Heart left ventricle (tissue), 16 donors: ENCODE measurements around the gene TMOD4. TPM values are rescaled to one million over a fixed set of nuclear protein-coding genes. Genes with fewer than 3 reads are reported as not detected.

Source experiments
- ATAC-seq, 4 donors: fragments of 200-7000 bp; cut with Tn5 transposase; one replicate each; pipeline ENCODE4 v1.9.1; 2020 to 2022; ENCODE audit warnings: moderate library complexity in 4 of 4, mild to moderate bottlenecking in 3 of 4, moderate number of reproducible peaks in 1 of 4
- DNase-seq, 5 donors: peaks; one replicate each; pipeline ENCODE4 v3.0.0-alpha.2; 2020
- H3K27ac ChIP-seq, 12 donors: fragments of 200-600 bp; sonication (generic) in 4 of 12; one replicate each; pipeline versions ENCODE4 v1.5.0 to v1.8.0; 2016 to 2022; ENCODE audit warnings: mild to moderate bottlenecking in 2 of 12
- H3K27me3 ChIP-seq, 9 donors: fragments of 200-600 bp; sonication (generic) in 2 of 9; one replicate each; pipeline versions ENCODE4 v1.5.1 to v1.8.0; 2016 to 2022; ENCODE audit warnings: mild to moderate bottlenecking in 3 of 9
- H3K36me3 ChIP-seq, 9 donors: fragments of 200-600 bp; sonication (generic) in 2 of 9; one replicate each; pipeline versions ENCODE4 v1.5.0 to v1.8.0; 2018 to 2022; ENCODE audit warnings: mild to moderate bottlenecking in 2 of 9
- H3K4me1 ChIP-seq, 12 donors: fragments of 200-600 bp; sonication (generic) in 4 of 12; one replicate each; pipeline versions ENCODE4 v1.5.0 to v1.8.0; 2016 to 2022; ENCODE audit warnings: mild to moderate bottlenecking in 3 of 12
- H3K4me3 ChIP-seq, 12 donors: fragments of 200-600 bp; sonication (generic) in 4 of 12; one replicate each; pipeline versions ENCODE4 v1.5.0 to v1.8.0; 2017 to 2022; ENCODE audit warnings: mild to moderate bottlenecking in 9 of 12, moderate library complexity in 4 of 12
- H3K9me3 ChIP-seq, 12 donors: fragments of 200-600 bp; sonication (generic) in 4 of 12; one replicate each; pipeline versions ENCODE4 v1.5.0 to v1.8.0; 2016 to 2022; ENCODE audit warnings: mild to moderate bottlenecking in 1 of 12
- CTCF ChIP-seq, 12 donors: fragments of 200-600 bp; sonication (generic) in 4 of 12; IDR thresholded peaks; one replicate each; pipeline versions ENCODE4 v1.5.0 to v1.8.0; 2018 to 2022; ENCODE audit warnings: antibody characterized with exemption in 12 of 12, mild to moderate bottlenecking in 5 of 12
- POLR2A ChIP-seq, 2 donors: fragments of 450-650 bp; IDR thresholded peaks; one replicate each; pipeline ENCODE4 v1.6.1; 2017; ENCODE audit warnings: antibody characterized with exemption in 2 of 2, mild to moderate bottlenecking in 2 of 2, moderate library complexity in 2 of 2
- WGBS, 4 donors: extraction: QIAGEN DNeasy Blood & Tissue Kit in 2 of 4; methylation state at CpG; one replicate each; pipeline versions ENCODE4 v1.1.5 to v1.1.7; 2013 to 2018; 5-methylcytosine and 5-hydroxymethylcytosine counted together
- intact Hi-C, 10 donors: fragments of 100-400 bp; cut with DNase I; formaldehyde crosslinking; loops; one replicate each; pipeline versions ENCODE4 v1.11.1 to v1.14.2; 2022
- polyA plus RNA-seq, 2 donors: library from polyadenylated mRNA; stranded (reverse); fragments of 200-250 nt; gene quantifications; one replicate each; pipeline ENCODE4 v1.2.3, GENCODE V29; 2013
- total RNA-seq, 9 donors: library from RNA; depleted of rRNA in 2 of 9; stranded (reverse); fragments of >200 nt in 2 of 9; fragmentation: NEBNext Ultra II Directional in 3 of 9; extraction: Animal tissue kit (Norgen Biotek cat#: 25700) in 3 of 9; gene quantifications; one replicate each; pipeline versions ENCODE4 v1.1.0 to v1.2.4, GENCODE V29; 2016 to 2023
- donor health status: ischemic (EF 13 %, LVEDD 7.1; RV severe dilation, severe dysfunction).
- donor health status: healthy with polysubstance abuse.
- donor health status: DM: no; HTN: yes; CAD: no.
- donor health status: DM: no; HTN: no; CAD: no.
- donor health status: ischemic (EF 25% LVEDD 6.9; RV normal size, moderate dysfunction).
- donor health status: ischemic (EF 25% LVEDD 5.7; RV mildly dilated, moderate dysfunction).
- donor health status: healthy.
- donor health status: DM: yes; HTN: yes; CAD: no.
- donor health status: ischemic (EF 35%, LVEDD 5.7; RV mildly dilated, moderate dysfunction).
- donor health status: nonischemic (EF 11% LVEDD 7.7; RV severe dilation, severe dysfunction).
- donor health status: DM: yes; HTN: yes; CAD: no.
- donor health status: PGD.
- donor health status: ischemic (EF 29% LVEDD 5.4; RV normal size, mild dysfunction).
- donor health status: nonischemic (EF 23%, LVEDD 6.1; RV moderate dilation, normal function).

Gene TMOD4
- total and polyA plus RNA-seq, 11 donors: 0.37 to 0.61 (median 0.50) TPM; not detected in 8

DNA sequence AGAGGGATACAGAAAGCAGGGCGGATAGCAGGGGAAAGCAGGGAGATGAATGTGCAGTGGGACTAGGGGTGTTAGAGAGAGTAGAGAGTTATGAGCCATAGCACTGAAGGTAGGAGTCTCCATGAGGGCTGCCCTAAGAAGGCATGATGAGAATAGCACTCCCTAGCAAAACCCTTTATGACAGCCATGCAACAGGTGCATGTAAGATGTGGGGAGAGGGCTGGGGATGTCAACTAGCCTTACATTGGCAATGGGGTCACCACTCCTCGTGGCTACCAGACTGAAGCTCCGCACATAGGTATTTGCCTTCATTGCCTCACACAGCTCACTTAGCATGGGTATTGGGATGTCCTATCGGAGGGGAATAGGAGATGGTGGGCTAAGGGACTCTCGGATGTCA, 4.6 kb downstream of the TMOD4 start:
- intact Hi-C loops: no loop called here
- Histone ChIP-seq H3K4me3 (no peak overlapping the region), H3K27ac (no peak overlapping the region), H3K9me3 (no peaks in the 10 kb centered on the region), H3K27me3 (no peaks in the 10 kb centered on the region), H3K36me3 (peaks cover 0 to 89% (median 56%) of the 10 kb centered on the region in 9 donors), H3K4me1 (peaks cover 0 to 23% (median 11%) of the 10 kb centered on the region in 12 donors)
- TF ChIP-seq POLR2A (IDR thresholded peaks at IDR 0.05): no peak
- no peak for TF ChIP-seq CTCF (IDR thresholded peaks at IDR 0.05)
- 89 to 94% (median 93%) methylated on average over 5 of the region's 5 CpGs for WGBS, 4 donors
- DNase-seq (no peak), ATAC-seq (no peak)

DNA sequence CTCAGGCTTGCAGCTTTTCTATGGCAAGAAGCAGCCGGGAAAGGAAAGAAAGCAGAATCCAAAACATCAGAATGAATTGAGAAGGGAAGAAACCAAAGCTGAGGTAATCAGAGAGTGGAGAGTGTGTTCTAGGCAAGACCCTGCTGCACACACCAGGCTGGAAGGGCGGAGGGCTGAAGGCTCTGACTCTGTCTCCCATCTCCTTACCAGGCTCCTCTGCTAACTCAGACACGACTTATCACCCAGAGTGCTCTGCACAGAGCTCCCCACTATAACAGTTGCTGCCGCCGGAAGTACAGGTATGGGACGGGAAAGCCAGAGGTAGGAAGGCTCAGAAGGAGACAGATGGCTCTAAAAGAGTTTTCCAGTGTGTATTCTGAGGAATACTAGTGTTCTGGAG, 8.7 kb downstream of the TMOD4 start:
- H3K27ac ChIP-seq: no peak overlapping the region
- H3K4me1 ChIP-seq: peaks cover 4 to 34% (median 22%) of the 10 kb centered on the region in 12 donors
- no peaks in the 10 kb centered on the region for H3K27me3 ChIP-seq
- no peak for TF ChIP-seq CTCF (IDR thresholded peaks at IDR 0.05)
- no peak for TF ChIP-seq POLR2A (IDR thresholded peaks at IDR 0.05)
- DNase-seq: no peak
- H3K9me3 ChIP-seq: no peaks in the 10 kb centered on the region
- peak overlapping the region in 9 of 12 donors; percentile 72 to 91 (median 81) for H3K4me3 ChIP-seq
- 86 to 88% (median 87%) methylated on average over 6 of the region's 6 CpGs for WGBS, 4 donors
- intact Hi-C loops: no loop called here
- peaks cover 0 to 67% (median 36%) of the 10 kb centered on the region in 9 donors for H3K36me3 ChIP-seq
- no peak for ATAC-seq

DNA sequence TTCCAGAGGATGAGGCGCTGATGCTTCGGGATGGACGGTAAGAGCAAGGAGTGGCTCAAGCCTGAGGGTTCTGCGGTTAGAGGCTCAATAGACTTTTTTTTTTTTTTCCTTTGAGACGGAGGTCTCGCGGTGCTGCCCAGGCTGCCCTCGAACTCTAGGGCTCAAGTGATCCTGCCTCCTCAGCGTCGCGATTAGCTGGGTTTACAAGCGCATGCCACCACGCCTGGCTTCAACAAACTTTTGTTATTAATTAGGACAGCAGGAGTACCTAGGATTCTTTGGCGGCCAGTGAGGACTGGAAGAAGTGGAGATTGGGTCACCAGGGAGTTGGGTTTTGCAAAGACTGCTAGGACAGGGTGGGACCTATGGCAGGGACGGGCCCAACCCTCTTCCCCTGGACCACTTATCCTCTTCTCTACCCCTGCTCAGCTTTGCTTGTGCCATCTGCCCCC, 9.2 kb downstream of the TMOD4 start:
- TF ChIP-seq CTCF (IDR thresholded peaks at IDR 0.05): no peak
- no peak for TF ChIP-seq POLR2A (IDR thresholded peaks at IDR 0.05)
- Histone ChIP-seq H3K27ac (peak overlapping the region in 11 of 12 donors; percentile 76 to 96 (median 92)), H3K9me3 (no peaks in the 10 kb centered on the region), H3K4me3 (peak overlapping the region; percentile 58 to 91 (median 82)), H3K36me3 (peaks cover 0 to 67% (median 41%) of the 10 kb centered on the region in 9 donors), H3K4me1 (peaks cover 4 to 36% (median 22%) of the 10 kb centered on the region in 12 donors), H3K27me3 (no peaks in the 10 kb centered on the region)
- intact Hi-C loops: no loop called here
- DNase-seq: no peak
- 3 to 5% (median 4%) methylated on average over 15 of the region's 15 CpGs for WGBS, 4 donors
- ATAC-seq: peak in 1 of 4 donors; percentile 2

DNA sequence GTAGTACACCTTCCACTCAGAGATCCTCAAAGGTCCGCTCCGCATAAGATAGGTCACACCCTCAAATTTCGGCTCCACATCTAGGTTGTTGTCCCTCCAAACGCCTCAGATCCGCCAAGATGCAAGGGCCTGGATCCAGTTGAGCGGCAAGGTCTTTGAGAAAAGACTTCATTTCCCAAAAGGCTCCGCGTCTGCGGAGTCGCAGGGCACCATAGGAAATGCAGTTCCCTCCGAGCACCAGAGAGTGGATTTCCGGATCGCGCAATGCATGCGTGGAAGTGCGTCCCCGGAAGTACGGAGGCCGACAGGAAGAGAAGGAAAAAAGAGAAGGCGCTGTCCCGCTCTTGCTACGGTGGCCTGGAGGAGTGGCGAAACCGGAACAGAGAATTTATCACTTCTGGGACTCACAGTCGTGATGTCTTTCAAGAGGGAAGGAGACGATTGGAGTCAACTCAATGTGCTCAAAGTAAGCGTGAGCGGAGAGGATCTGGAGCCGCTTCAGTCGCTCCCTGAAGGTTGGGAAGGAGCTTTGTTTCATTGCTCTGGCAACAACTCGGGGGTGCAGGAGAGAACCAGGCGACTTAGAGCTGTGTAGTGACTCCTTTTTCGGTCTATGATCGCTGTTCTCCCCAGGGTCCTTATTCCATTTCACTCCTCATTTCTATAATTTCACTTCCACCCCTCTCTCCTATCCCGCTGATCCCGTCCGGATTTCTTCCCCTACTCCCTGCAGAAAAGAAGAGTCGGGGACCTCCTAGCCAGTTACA, 9.9 kb downstream of the TMOD4 start, which contains the start of the genes LYSMD1 and SCNM1:
TSS of gene LYSMD1 (minus strand) at position 165 of the 767 bp plus-strand sequence. CDS start 644 bp downstream, outside the sequence.
TSS of gene SCNM1 (plus strand) at position 407 of the 767 bp plus-strand sequence. CDS start at position 416, 9 bp downstream.
- DNase-seq: peak; percentile 95 to 98 (median 98)
- H3K4me1 ChIP-seq: peaks cover 4 to 40% (median 22%) of the 10 kb centered on the region in 12 donors
- H3K36me3 ChIP-seq: peaks cover 0 to 66% (median 47%) of the 10 kb centered on the region in 9 donors
- peak within 1 kb of the TSS; percentile 58 to 91 (median 82) for H3K4me3 ChIP-seq
- H3K27me3 ChIP-seq: no peaks in the 10 kb centered on the region
- 0 to 1% (median 0%) methylated on average over 35 to 38 of the region's 38 CpGs for WGBS, 4 donors
- intact Hi-C loops: loop anchor here in 1 of 10 donors (2.0 kb wide), 1 partner anchor 19 kb away; the partner anchor contains the start of gene SEMA6C
- H3K9me3 ChIP-seq: no peaks in the 10 kb centered on the region
- ATAC-seq: peak; percentile 91 to 96 (median 94)
- TF ChIP-seq CTCF (IDR thresholded peaks at IDR 0.05): peak in 4 of 12 donors; percentile 9 to 14 (median 12)
- peak in 1 of 2 donors; percentile 34 for TF ChIP-seq POLR2A (IDR thresholded peaks at IDR 0.05)
- H3K27ac ChIP-seq: peak within 1 kb of the TSS; percentile 73 to 96 (median 93)
